Endothelial cell of umbilical vein (primary cell): ENCODE results near the gene MAGI1. TPM values are rescaled to one million over a fixed set of nuclear protein-coding genes. Genes with fewer than 3 reads are reported as not detected.

ENCODE experiments used
- BruUV-seq: library from RNA; stranded (reverse); fragments of 400-500 nt; replicated peaks from 2 replicates; lab custom pipeline; 2021; lab: Mats Ljungman, UMichigan
- CTCF ChIA-PET: fragments of 300-600, 350-600 bp; sonication (Branson Sonifier 250); formaldehyde crosslinking; loops from one replicate; lab custom pipeline; 2021; ENCODE audit warnings: antibody characterized with exemption, inconsistent platforms; lab: Charles Lee
- POLR2A ChIA-PET: fragments of 300-600, 350-600 bp; sonication (Branson Sonifier 250); formaldehyde crosslinking; loops from one replicate; lab custom pipeline; 2021; ENCODE audit warnings: antibody characterized with exemption, inconsistent platforms; lab: Charles Lee
- DNase-seq: peaks from one replicate; pipeline ENCODE4 v3.0.0-alpha.2; 2011; ENCODE audit warnings: low read depth, low spot score
- FAIRE-seq: peaks from 2 replicates; lab custom pipeline; 2011; peaks lifted over from hg19 to GRCh38; lab: Jason Lieb, UNC
- H2AFZ ChIP-seq: 2 replicates; pipeline ENCODE4 v1.6.0; 2012; ENCODE audit warnings: low read depth, low read length, control low read depth, inconsistent platforms
- H3K27ac ChIP-seq: 2 replicates; pipeline ENCODE4 v1.5.1; 2011; ENCODE audit warnings: low read depth, mild to moderate bottlenecking, control low read depth, low read length, moderate library complexity; ENCODE audit not compliant: insufficient read depth
- H3K27me3 ChIP-seq, 2 experiments: 2 replicates each; pipeline versions ENCODE4 v1.6.0 to v1.6.1; 2011; ENCODE audit warnings: low read length in 2 of 2, mixed read lengths in 1 of 2; ENCODE audit not compliant: control insufficient read depth in 2 of 2, insufficient read depth in 2 of 2
- H3K36me3 ChIP-seq, 2 experiments: 2 replicates in 1 of 2; 3 replicates in 1 of 2; pipeline ENCODE4 v1.5.1; 2011; ENCODE audit warnings: low read length in 2 of 2, mild to moderate bottlenecking in 1 of 2, moderate library complexity in 1 of 2; ENCODE audit not compliant: control insufficient read depth in 2 of 2, insufficient read depth in 2 of 2; ENCODE audit errors: extremely low read depth in 1 of 2
- H3K4me1 ChIP-seq: 3 replicates; pipeline ENCODE4 v1.5.1; 2011; ENCODE audit warnings: mild to moderate bottlenecking, low read length; ENCODE audit not compliant: control insufficient read depth, insufficient read depth; ENCODE audit errors: extremely low read depth
- H3K4me2 ChIP-seq: 2 replicates; pipeline ENCODE4 v1.6.1; 2011; ENCODE audit warnings: low read length, control low read depth, mixed read lengths; ENCODE audit not compliant: insufficient read depth
- H3K4me3 ChIP-seq, 3 experiments: fragments of 200-600 bp in 1 of 3; sonication (generic), shearing (Covaris generic) in 1 of 3; replicated peaks in 1 of 3; 2 replicates each; pipeline ENCODE4 v1.5.1; 2011 to 2016; ENCODE audit warnings: control low read depth in 3 of 3, low read length in 3 of 3, mild to moderate bottlenecking in 2 of 3, inconsistent platforms in 1 of 3, low read depth in 1 of 3, moderate library complexity in 1 of 3; ENCODE audit not compliant: insufficient read depth in 1 of 3
- H3K79me2 ChIP-seq: 2 replicates; pipeline ENCODE4 v1.6.0; 2012; ENCODE audit warnings: low read length, inconsistent platforms; ENCODE audit not compliant: control insufficient read depth, insufficient read depth
- H3K9ac ChIP-seq: replicated peaks from 2 replicates; pipeline ENCODE3; 2011; ENCODE audit warnings: low read length, control low read depth; ENCODE audit not compliant: insufficient read depth; ENCODE audit errors: extremely low read depth
- H3K9me1 ChIP-seq: replicated peaks from 3 replicates; pipeline ENCODE4 v1.6.0; 2011; ENCODE audit warnings: mild to moderate bottlenecking, low read length; ENCODE audit not compliant: control insufficient read depth, insufficient read depth; ENCODE audit errors: extremely low read depth
- H3K9me3 ChIP-seq: replicated peaks from 2 replicates; pipeline ENCODE4 v1.5.1; 2012; ENCODE audit warnings: low read length, inconsistent platforms; ENCODE audit not compliant: control insufficient read depth, insufficient read depth
- H4K20me1 ChIP-seq: replicated peaks from 2 replicates; pipeline ENCODE3; 2011; ENCODE audit warnings: mild to moderate bottlenecking, low read length; ENCODE audit not compliant: control insufficient read depth, insufficient read depth; ENCODE audit errors: extremely low read depth
- EZH2 ChIP-seq: IDR thresholded peaks from 2 replicates; pipeline ENCODE4 v1.6.1; 2012; ENCODE audit warnings: borderline replicate concordance, low read depth, mild to moderate bottlenecking, moderate library complexity, low read length, inconsistent platforms; ENCODE audit not compliant: severe bottlenecking
- FOS ChIP-seq: IDR thresholded peaks from 2 replicates; pipeline ENCODE4 v1.6.1; 2011; ENCODE audit warnings: mild to moderate bottlenecking, low read length, moderate library complexity, borderline replicate concordance; ENCODE audit not compliant: insufficient read depth
- GATA2 ChIP-seq: IDR thresholded peaks from 2 replicates; pipeline ENCODE4 v1.7.0; 2011; ENCODE audit warnings: low read depth, mild to moderate bottlenecking, moderate library complexity, mixed read lengths, low read length; ENCODE audit not compliant: insufficient read length, insufficient read depth
- JUN ChIP-seq: IDR thresholded peaks from 2 replicates; pipeline ENCODE4 v1.6.1; 2011; ENCODE audit warnings: borderline replicate concordance, low read depth; ENCODE audit not compliant: insufficient read length, insufficient read depth
- MAX ChIP-seq: IDR thresholded peaks from 2 replicates; pipeline ENCODE4 v1.6.1; 2011; ENCODE audit not compliant: insufficient read depth, insufficient read length
- MYC ChIP-seq: IDR thresholded peaks from one replicate; pipeline ENCODE4 v1.6.1; 2011; ENCODE audit warnings: mild to moderate bottlenecking, low read depth, low read length
- POLR2A ChIP-seq: IDR thresholded peaks from 2 replicates; pipeline ENCODE4 v1.6.1; 2012; ENCODE audit warnings: low read depth, mild to moderate bottlenecking, control low read depth, low read length
- POLR2AphosphoS5 ChIP-seq: IDR thresholded peaks from 2 replicates; pipeline ENCODE4 v1.6.1; 2012; ENCODE audit warnings: low read depth, mild to moderate bottlenecking, control low read depth, low read length, moderate library complexity; ENCODE audit not compliant: insufficient read depth
- dilution Hi-C: fragments of 300-500 bp; cut with MboI; formaldehyde crosslinking; loops from one replicate; pipeline ENCODE4 v1.15.0; 2019; ENCODE audit warnings: low sequenced_read_pairs; ENCODE audit not compliant: extremely low pct_ligation_motif_present
- intact Hi-C: fragments of 100-400 bp; cut with micrococcal nuclease; formaldehyde crosslinking; loops from one replicate; pipeline ENCODE4 v1.10.0; 2022
- polyA plus RNA-seq, 4 experiments: library from polyadenylated mRNA; depleted of rRNA in 3 of 4; stranded (reverse) in 3 of 4; unstranded in 1 of 4; fragments of >200 nt; gene quantifications; 2 replicates each; pipeline versions ENCODE4 v1.2.1 to v1.2.3, GENCODE V29; 2011 to 2012; ENCODE audit warnings: missing spikeins in 1 of 4
- total RNA-seq: library from RNA; stranded (reverse); gene quantifications from 2 replicates; pipeline ENCODE4 v1.2.3, GENCODE V29; 2021
- TF ChIP-seq, protein P1 (sequence below), 2 donors: IDR thresholded peaks; 1 replicate in 1 of 2; 2 replicates in 1 of 2; pipeline ENCODE4 v1.5.1; 2011; ENCODE audit warnings: low read length in 2 of 2, mild to moderate bottlenecking in 2 of 2, moderate library complexity in 2 of 2, control low read depth in 1 of 2, inconsistent platforms in 1 of 2, low read depth in 1 of 2; ENCODE audit not compliant: insufficient read depth in 1 of 2; ENCODE audit errors: extremely low read depth in 1 of 2

MAGI1 gene
- total and polyA plus RNA-seq, 2 donors (not counting 3 experiments of a cell fraction or from before 2014, with no cell fraction given), result 10.1 to 47.9 TPM

GRCh38 chr3:65714134-65714533 is 324.6 kb downstream of the MAGI1 start:
- Histone ChIP-seq H3K9ac (no peak overlapping the region), H2AFZ (no peak overlapping the region), H3K79me2 (no peaks in the 10 kb centered on the region), H4K20me1 (no peaks in the 10 kb centered on the region), H3K4me3 (no peak overlapping the region), H3K9me3 (no peaks in the 10 kb centered on the region), H3K27ac (no peak overlapping the region), H3K36me3 (no peaks in the 10 kb centered on the region), H3K4me1 (no peaks in the 10 kb centered on the region), H3K4me2 (no peak overlapping the region), H3K9me1 (no peaks in the 10 kb centered on the region), H3K27me3 (no peaks in the 10 kb centered on the region)
- intact Hi-C loops, result no loop called here
- ChIA-PET CTCF (interaction anchor here (0.9 to 1.6 kb wide), 3 partner anchors 9 to 282 kb away, joined by 3 read pairs; no protein-coding TSS in a partner anchor), POLR2A (no interaction called here)
- dilution Hi-C loops, result no loop called here
- no TSS peak for BruUV-seq
- DNase-seq (no peak), FAIRE-seq (no peak)
- TF ChIP-seq, protein P1, sequence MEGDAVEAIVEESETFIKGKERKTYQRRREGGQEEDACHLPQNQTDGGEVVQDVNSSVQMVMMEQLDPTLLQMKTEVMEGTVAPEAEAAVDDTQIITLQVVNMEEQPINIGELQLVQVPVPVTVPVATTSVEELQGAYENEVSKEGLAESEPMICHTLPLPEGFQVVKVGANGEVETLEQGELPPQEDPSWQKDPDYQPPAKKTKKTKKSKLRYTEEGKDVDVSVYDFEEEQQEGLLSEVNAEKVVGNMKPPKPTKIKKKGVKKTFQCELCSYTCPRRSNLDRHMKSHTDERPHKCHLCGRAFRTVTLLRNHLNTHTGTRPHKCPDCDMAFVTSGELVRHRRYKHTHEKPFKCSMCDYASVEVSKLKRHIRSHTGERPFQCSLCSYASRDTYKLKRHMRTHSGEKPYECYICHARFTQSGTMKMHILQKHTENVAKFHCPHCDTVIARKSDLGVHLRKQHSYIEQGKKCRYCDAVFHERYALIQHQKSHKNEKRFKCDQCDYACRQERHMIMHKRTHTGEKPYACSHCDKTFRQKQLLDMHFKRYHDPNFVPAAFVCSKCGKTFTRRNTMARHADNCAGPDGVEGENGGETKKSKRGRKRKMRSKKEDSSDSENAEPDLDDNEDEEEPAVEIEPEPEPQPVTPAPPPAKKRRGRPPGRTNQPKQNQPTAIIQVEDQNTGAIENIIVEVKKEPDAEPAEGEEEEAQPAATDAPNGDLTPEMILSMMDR (IDR thresholded peaks at IDR 0.05; ENCODE audit: extremely low read depth in 1 of 2, insufficient read depth in 1 of 2, low read depth in 1 of 2, low read length in 2 of 2), result no peak
- TF ChIP-seq JUN, result no peak
- TF ChIP-seq MAX, result no peak
- TF ChIP-seq GATA2, result no peak
- no peak for TF ChIP-seq POLR2A
- no peak for TF ChIP-seq EZH2
- no peak for TF ChIP-seq POLR2AphosphoS5
- TF ChIP-seq FOS, result no peak
- TF ChIP-seq MYC, result no peak
